Measurements from ENCODE around the gene MIPOL1. TPM values are rescaled to one million over a fixed set of nuclear protein-coding genes. Genes with fewer than 3 reads are reported as not detected.

Gene MIPOL1
- total and polyA plus RNA-seq, 4 donors, result 0.51 to 6.6 (median 1.9) TPM

DNA sequence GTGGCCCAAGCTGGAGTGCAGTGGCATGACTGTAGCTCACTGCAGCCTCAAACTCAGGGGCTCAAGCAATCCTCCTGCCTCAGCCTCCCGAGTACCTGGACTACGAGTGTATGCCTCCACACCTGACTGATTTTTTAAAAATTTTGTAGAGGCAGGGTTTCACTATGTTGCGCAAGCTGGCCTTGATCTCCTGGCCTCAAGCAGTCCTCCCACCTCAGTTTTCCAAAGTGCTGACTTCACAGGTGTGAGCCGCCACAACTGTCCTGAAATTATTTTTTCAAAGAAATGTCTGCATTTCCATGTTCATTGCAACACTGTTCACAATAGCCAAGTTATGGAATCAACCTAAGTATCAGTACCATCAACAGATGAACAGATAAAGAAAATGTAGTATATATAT, 285.9 kb downstream of the MIPOL1 start:
- Histone ChIP-seq H3K9me3 (ENCODE audit: control insufficient read depth in 4 of 4, low read length in 3 of 4) (no peaks in the 10 kb centered on the region), H3K4me3 (ENCODE audit: low read depth in 1 of 3, low read length in 3 of 3) (no peak overlapping the region), H3K36me3 (ENCODE audit: control insufficient read depth in 4 of 4, insufficient read depth in 3 of 4, low read depth in 1 of 4, low read length in 3 of 4) (no peaks in the 10 kb centered on the region), H3K4me1 (ENCODE audit: control insufficient read depth in 4 of 4, insufficient read depth in 4 of 4, low read length in 3 of 4) (peaks cover 0 to 2% (median 0%) of the 10 kb centered on the region in 4 donors), H3K9ac (ENCODE audit: low read depth in 1 of 2, low read length in 2 of 2) (no peak overlapping the region), H3K27me3 (ENCODE audit: control insufficient read depth in 4 of 4, insufficient read depth in 4 of 4, low read length in 3 of 4) (no peaks in the 10 kb centered on the region), H3K27ac (ENCODE audit: low read depth in 1 of 2, low read length in 2 of 2) (no peak overlapping the region)
- DNase-seq (ENCODE audit: low spot score), result no peak
- WGBS, result 94% methylated on average over 4 of the region's 4 CpGs
- TF ChIP-seq SP1 (IDR thresholded peaks at IDR 0.05), result no peak

DNA sequence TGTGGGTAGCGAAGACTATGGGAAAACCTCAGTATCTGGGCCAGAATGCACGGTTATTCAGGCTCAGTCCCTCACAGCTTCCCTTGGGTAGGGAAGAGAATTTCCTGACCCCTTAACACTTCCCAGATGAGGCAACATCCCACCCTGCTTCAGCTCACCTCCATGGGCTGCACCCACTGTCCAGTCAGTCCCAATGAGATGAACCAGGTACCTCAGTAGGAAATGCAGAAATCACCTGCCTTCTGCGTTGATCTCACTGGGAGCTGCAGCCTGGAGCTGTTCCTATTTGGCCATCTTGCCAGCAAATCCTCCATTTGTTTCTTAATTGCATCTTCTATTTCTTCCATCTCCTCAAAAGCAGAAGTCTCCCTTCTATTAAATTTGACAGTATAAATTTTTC, 292.9 kb downstream of the MIPOL1 start:
- no peaks in the 10 kb centered on the region for H3K9me3 ChIP-seq (ENCODE audit: control insufficient read depth in 4 of 4, low read length in 3 of 4)
- no peaks in the 10 kb centered on the region for H3K27me3 ChIP-seq (ENCODE audit: control insufficient read depth in 4 of 4, insufficient read depth in 4 of 4, low read length in 3 of 4)
- WGBS, result 95% methylated on average over 3 of the region's 3 CpGs
- no peak for DNase-seq (ENCODE audit: low spot score)
- H3K27ac ChIP-seq (ENCODE audit: low read depth in 1 of 2, low read length in 2 of 2), result no peak overlapping the region
- H3K4me1 ChIP-seq (ENCODE audit: control insufficient read depth in 4 of 4, insufficient read depth in 4 of 4, low read length in 3 of 4), result no peaks in the 10 kb centered on the region
- no peak for TF ChIP-seq FOXA1 (IDR thresholded peaks at IDR 0.05)
- no peak for TF ChIP-seq JUND (IDR thresholded peaks at IDR 0.05)
- TF ChIP-seq ZBTB33 (IDR thresholded peaks at IDR 0.05), result no peak
- TF ChIP-seq SP1 (IDR thresholded peaks at IDR 0.05), result no peak
- TF ChIP-seq, protein P1, sequence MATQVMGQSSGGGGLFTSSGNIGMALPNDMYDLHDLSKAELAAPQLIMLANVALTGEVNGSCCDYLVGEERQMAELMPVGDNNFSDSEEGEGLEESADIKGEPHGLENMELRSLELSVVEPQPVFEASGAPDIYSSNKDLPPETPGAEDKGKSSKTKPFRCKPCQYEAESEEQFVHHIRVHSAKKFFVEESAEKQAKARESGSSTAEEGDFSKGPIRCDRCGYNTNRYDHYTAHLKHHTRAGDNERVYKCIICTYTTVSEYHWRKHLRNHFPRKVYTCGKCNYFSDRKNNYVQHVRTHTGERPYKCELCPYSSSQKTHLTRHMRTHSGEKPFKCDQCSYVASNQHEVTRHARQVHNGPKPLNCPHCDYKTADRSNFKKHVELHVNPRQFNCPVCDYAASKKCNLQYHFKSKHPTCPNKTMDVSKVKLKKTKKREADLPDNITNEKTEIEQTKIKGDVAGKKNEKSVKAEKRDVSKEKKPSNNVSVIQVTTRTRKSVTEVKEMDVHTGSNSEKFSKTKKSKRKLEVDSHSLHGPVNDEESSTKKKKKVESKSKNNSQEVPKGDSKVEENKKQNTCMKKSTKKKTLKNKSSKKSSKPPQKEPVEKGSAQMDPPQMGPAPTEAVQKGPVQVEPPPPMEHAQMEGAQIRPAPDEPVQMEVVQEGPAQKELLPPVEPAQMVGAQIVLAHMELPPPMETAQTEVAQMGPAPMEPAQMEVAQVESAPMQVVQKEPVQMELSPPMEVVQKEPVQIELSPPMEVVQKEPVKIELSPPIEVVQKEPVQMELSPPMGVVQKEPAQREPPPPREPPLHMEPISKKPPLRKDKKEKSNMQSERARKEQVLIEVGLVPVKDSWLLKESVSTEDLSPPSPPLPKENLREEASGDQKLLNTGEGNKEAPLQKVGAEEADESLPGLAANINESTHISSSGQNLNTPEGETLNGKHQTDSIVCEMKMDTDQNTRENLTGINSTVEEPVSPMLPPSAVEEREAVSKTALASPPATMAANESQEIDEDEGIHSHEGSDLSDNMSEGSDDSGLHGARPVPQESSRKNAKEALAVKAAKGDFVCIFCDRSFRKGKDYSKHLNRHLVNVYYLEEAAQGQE (IDR thresholded peaks at IDR 0.05), result no peak
- TF ChIP-seq FOXA2 (IDR thresholded peaks at IDR 0.05), result no peak
- no peak for TF ChIP-seq RXRA (IDR thresholded peaks at IDR 0.05)
- no peak for TF ChIP-seq NR2F2 (IDR thresholded peaks at IDR 0.05)
- no peak for TF ChIP-seq ATF3 (IDR thresholded peaks at IDR 0.05)
- TF ChIP-seq GABPA (IDR thresholded peaks at IDR 0.05 in 1 of 2, conservative IDR thresholded peaks at IDR 0.05 in 1 of 2), result no peak
- no peaks in the 10 kb centered on the region for H3K36me3 ChIP-seq (ENCODE audit: control insufficient read depth in 4 of 4, insufficient read depth in 3 of 4, low read depth in 1 of 4, low read length in 3 of 4)
- no peak overlapping the region for H3K9ac ChIP-seq (ENCODE audit: low read depth in 1 of 2, low read length in 2 of 2)
- no peak overlapping the region for H3K4me3 ChIP-seq (ENCODE audit: low read depth in 1 of 3, low read length in 3 of 3)

GRCh38 chr14:37491076-37491475, 293.3 kb downstream of the MIPOL1 start:
- WGBS, result 99% methylated on average over 5 of the region's 5 CpGs
- Histone ChIP-seq H3K9ac (ENCODE audit: low read depth in 1 of 2, low read length in 2 of 2) (no peak overlapping the region), H3K4me3 (ENCODE audit: low read depth in 1 of 3, low read length in 3 of 3) (no peak overlapping the region), H3K27ac (ENCODE audit: low read depth in 1 of 2, low read length in 2 of 2) (no peak overlapping the region), H3K36me3 (ENCODE audit: control insufficient read depth in 4 of 4, insufficient read depth in 3 of 4, low read depth in 1 of 4, low read length in 3 of 4) (no peaks in the 10 kb centered on the region), H3K4me1 (ENCODE audit: control insufficient read depth in 4 of 4, insufficient read depth in 4 of 4, low read length in 3 of 4) (no peaks in the 10 kb centered on the region), H3K9me3 (ENCODE audit: control insufficient read depth in 4 of 4, low read length in 3 of 4) (no peaks in the 10 kb centered on the region), H3K27me3 (ENCODE audit: control insufficient read depth in 4 of 4, insufficient read depth in 4 of 4, low read length in 3 of 4) (no peaks in the 10 kb centered on the region)
- DNase-seq (ENCODE audit: low spot score), result no peak
- TF ChIP-seq HNF4A (conservative IDR thresholded peaks at IDR 0.05) (no peak), ZBTB33 (IDR thresholded peaks at IDR 0.05) (no peak), JUND (IDR thresholded peaks at IDR 0.05) (no peak), YY1 (IDR thresholded peaks at IDR 0.05) (no peak), GABPA (IDR thresholded peaks at IDR 0.05 in 1 of 2, conservative IDR thresholded peaks at IDR 0.05 in 1 of 2) (no peak), EGR1 (IDR thresholded peaks at IDR 0.05; ENCODE audit: low read depth in 2 of 2) (no peak), TAF1 (conservative IDR thresholded peaks at IDR 0.05) (no peak), FOXA2 (IDR thresholded peaks at IDR 0.05) (no peak)
- TF ChIP-seq, protein P1 (IDR thresholded peaks at IDR 0.05), result no peak
